Activated CD8-positive, alpha-beta memory T cell treated with anti-CD3 and anti-CD28 coated beads, Interleukin-2, amount 50 U/mL, for 1 hour (primary cell): ENCODE results near the gene PERM1.
"Not testable (repeated sequence)": the region's sequence is repeated elsewhere in the genome, so short reads cannot be mapped to it uniquely, and the experiment has no call there.

Source experiments
- DNase-seq: peaks from one replicate; pipeline ENCODE4 v3.0.0-alpha.2; 2020; ENCODE audit errors: extremely low read depth

PERM1 gene, protein sequence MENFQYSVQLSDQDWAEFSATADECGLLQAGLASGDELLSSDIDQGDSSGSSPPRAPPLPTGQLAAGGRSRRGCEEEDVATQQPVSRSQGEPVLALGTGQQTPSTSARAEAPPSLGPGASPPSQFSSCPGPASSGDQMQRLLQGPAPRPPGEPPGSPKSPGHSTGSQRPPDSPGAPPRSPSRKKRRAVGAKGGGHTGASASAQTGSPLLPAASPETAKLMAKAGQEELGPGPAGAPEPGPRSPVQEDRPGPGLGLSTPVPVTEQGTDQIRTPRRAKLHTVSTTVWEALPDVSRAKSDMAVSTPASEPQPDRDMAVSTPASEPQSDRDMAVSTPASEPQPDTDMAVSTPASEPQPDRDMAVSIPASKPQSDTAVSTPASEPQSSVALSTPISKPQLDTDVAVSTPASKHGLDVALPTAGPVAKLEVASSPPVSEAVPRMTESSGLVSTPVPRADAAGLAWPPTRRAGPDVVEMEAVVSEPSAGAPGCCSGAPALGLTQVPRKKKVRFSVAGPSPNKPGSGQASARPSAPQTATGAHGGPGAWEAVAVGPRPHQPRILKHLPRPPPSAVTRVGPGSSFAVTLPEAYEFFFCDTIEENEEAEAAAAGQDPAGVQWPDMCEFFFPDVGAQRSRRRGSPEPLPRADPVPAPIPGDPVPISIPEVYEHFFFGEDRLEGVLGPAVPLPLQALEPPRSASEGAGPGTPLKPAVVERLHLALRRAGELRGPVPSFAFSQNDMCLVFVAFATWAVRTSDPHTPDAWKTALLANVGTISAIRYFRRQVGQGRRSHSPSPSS

DNA sequence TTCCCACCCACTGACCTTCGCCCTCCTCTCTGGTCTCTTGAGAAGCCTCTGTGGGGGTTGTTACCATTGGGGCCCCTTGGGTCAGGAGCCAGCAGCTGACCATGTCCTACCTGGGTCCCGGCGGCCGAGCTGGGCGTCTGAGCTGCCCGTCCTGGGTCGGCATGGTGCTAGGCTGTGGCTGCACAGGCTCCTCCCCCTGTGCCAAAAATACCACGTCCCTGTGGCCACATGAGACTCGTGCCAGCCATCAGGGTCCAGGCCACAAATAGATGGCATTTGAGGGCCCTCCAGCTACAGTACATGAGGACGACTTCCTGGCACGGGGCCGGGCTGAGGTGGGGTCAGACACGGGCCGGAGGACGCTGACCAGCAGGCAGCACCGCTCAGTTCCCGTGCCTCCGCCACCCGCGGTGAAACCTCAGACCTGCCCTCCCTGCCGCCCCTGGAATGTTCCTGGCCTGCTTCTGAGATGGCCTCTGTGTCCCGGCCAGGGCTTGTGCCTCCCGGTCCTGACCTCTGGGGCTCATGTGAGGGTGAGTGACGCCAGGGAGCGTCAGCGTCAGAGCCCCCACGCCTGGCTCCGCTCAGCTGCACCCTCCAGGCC is at the start of gene PERM1:
TSS of gene PERM1 (minus strand) at position 139 of the 604 bp plus-strand sequence. CDS start 1,064 bp downstream, outside the sequence.
- DNase-seq = no peak

DNA sequence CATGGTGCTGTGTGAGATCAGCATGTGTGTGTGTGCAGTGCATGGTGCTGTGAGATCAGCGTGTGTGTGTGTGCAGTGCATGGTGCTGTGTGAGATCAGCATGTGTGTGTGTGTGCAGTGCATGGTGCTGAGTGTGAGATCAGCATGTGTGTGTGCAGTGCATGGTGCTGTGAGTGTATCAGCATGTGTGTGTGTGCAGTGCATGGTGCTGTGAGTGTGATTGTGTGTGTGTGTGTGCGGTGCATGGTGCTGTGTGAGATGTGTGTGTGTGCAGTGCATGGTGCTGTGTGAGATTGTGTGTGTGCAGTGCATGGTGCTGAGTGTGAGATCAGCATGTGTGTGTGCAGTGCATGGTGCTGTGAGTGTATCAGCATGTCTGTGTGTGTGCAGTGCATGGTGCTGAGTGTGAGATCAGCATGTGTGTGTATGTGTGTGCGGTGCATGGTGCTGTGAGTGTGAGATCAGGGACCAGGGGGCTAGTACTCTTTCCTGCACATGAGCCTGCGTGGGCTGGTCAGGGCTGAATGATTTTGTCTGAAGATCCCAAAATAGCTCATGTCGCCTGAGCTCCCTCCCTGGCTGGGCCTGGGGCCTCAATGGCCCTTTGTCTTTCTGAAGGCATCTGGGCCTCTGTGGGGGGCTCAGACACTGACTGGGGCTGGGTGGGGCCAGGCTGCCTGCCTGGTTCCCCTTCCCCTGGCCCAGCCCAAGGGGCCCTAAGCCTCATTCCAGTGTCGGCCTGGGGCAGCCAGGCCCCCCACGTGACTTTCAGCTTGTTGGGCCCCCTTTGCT is 49.2 kb upstream of the PERM1 start:
- not testable (repeated sequence) for DNase-seq

DNA sequence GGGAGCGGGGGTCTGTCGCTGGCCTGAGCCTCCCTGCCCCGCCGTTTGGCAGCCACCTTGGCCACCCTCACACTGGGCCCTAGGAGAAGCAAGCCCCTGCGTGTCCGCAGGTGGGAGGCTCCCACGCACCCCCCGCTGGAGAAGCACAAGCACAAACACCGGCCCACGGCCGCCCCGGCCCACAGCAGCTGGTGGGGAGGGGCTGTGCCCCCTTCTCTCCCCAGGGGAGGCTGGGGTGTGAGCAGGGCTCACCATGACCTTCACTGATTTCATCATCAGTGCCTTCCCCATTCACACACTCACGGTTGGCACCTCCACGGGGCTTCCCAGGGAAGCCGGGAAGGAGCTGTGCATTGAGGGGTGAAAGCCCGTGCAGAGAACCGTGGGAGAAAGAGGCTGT is 45.9 kb upstream of the PERM1 start:
- no peak for DNase-seq

DNA sequence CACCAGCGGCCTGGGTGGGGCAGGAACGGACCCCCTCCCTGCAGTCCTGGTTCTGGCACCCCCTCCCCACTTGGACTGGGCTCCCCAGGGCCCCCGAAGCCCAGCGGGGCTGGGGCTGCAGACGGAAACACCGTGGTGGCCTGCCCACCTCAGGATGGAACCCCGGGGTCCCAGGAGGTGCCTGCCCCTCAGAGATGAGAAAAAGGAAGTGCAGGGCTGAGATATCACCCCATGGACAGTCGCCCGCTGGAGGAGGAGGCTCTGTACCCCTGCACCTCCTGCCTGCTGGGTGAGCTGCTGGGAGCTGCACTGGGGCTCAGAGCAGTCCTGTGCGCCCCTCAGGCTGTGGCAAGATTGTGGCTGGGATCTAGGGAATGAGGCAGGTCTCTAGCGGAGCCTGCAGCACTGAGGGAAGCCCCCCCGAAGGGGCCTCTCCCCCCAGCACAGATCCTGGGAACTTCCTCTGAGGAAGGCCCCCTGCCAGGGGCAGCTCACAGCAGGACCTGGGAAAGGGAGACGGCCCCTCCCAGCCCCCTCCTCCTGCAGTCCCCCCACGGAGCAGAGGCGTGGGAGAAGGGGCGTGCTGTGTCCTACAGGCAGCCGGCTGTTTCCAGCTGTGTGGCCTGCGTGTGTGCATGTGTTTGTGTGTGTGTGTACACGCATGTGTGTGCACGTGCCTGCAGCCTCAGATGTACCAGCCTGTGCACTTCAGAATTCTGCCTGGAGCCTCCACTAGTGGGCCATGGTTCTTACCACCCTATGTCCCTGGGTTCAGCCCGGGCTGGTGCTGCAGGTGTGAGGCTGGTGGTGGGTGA is 44.9 kb upstream of the PERM1 start:
- no peak for DNase-seq

- no peak for DNase-seq
Measured at GRCh38 chr1:1025730-1026129, 43.8 kb upstream of the PERM1 start.

DNA sequence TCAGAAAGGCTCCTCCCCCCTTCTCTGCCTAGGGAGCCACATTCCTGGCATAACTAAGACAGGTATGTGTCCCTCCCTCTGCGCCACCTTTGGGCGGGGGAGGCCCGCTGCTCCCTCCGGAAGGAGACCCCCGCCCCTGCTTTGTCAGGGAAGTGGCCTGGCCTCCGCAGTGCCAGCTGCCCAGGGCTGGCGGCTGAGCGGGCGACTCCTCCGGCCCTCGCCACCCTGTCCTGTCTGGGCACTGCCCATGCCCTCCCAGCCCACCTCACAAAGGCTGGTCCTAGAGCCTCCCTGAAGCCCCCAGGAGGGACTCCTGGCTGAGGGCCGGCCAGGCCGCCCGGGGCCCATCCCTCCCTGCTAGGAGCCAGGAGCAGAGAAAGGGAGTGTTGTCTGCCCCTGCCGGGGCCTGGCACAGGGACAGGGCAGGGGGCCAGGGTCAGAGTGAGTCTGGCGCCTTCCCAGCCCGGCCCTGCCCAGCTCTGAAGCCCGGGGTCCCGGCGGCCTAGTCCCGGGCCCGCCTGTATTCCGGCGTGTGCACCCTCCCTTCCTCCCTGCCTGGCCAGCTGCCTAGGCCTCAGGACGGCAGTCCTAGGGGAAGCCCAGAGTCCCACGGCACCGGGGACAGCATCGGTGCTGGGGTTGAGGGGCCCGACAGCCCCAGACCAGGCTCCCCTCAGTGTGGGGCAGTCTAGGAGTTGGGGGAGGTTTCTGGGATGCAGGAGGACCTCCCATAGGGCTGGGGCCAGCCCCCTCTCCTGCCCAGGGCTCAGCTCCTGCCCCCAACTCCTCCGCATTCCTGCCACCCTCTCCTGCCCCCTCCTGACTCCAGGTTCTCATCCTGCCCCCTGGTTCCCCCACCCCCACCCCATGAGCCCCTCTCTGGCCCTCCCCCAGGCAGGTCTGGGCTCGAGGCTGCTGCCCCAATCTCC is 43.1 kb upstream of the PERM1 start:
- DNase-seq = no peak

DNA sequence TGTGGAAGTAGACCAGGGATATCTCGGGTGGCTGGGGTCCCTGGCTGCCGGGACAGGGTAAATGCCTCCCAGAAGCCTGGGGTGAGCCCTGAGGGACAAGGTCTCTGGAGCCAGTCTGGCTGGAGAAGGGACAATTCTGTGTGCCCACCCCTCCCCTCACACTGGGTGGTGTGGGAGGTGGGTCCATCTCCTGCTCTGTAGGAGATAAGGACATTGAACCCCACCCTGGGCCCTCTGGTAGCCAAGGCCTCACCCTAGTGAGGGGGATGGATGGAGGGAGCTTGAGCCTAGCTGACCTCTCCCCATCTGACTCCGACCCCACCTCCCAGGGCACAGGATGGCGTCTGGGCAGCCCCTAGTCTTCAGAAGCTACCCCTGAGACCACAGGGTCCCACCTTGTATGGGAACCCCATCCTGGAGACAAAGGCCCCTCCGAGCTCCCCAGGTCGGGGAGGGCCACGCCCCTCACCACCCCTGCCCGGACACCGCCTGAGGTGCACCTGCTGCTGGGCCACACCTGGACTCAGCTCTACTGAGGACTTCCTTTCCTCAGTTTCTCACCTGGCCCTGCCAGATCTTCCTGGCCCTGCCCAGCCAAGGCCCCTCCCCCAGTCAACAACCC is 42.4 kb upstream of the PERM1 start:
- no peak for DNase-seq

GRCh38 chr1:1023700-1024099 is 41.8 kb upstream of the PERM1 start:
- DNase-seq = no peak

DNA sequence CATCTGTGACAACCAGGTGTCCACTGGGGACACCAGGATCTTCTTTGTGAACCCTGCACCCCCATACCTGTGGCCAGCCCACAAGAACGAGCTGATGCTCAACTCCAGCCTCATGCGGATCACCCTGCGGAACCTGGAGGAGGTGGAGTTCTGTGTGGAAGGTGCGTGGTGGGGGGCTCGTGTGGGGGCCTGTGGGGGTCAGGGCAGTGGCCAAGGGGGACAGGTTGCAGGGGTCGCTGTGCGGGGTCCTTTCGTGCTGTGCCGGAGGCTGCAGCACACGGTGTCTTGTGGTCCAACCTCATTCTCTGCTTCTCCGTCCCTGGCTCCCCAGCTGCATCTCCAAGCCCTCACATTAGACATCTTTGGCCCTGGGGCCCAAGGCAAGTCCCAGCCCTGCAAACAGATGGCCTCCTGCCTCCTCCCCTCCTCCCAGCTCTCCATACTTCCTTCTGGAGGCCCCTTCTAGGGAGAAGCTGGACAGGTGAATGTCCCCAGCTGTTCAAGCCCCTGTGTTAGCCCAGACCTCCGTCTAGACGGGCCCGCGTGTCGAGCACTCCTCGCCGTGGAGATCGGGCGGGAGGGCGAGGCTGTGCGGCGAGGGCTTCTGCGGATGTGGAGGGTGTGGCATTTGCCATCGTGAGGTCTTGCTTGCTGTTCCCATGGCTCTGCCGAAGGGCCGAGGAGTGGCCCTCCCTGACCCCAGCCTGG is 40.6 kb upstream of the PERM1 start:
- no peak for DNase-seq

DNA sequence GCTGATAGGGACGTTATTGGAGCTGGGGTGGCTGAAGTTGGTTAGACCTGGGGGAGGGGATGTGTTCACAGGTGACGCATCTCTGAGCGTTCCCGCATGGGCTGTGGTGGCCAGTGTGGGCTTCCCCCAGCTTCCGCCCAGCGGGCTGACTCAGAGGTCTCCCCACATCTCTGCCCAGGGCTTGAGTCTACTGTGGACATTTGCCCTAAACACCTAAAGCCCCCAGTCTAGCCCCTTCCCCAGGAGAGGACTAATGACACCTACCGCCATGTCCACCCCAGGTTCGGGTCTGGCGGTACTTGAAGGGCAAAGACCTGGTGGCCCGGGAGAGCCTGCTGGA is 40.0 kb upstream of the PERM1 start:
- DNase-seq = no peak

DNA sequence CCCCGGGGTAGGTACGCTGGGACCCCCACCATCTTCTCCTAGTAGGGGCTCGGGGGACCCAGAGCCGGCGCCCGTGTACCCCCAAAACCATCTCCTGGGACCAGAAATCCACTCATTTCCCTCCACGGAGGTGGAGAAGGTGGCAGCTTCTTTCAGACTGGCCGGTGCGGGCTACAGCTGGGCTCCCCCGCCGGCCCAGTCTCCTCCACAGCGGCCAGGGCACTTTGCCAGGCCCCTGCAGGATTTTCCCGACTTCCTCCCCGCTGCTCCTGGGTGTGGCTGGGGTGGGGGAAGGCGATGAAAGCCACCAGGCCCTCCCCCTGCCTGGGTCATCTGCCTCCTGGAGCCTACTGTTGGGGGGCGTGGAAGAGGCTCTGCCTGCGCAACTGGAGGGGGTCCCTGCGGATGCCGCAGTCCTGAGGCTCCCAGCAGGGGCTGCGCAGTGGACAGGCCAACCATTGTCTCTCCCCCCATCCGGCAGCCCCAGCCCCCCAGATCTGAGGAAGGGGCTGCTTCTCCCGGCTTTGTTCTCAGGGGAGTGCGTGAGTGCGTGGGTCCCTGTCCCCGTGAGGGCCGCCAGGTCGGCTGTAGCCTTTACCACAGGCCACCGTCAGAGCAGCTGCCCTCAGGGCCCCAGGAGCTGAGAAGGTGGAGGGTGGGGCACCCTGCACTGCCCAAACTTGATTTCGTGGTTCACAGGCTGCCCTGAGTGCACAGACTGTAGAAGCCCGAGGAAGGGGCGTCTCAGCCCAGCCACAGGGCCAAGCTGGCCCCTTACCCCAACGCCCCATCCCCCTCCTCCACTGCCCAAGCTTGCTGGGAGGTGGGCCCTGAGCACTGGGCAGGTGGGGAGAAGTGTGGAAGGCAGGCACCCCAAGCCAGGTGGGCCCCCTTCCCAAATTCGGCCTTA is 39.4 kb upstream of the PERM1 start:
- no peak for DNase-seq

GRCh38 chr1:1020415-1021009 is 38.6 kb upstream of the PERM1 start:
- no peak for DNase-seq

GRCh38 chr1:1020000-1020404 is 38.1 kb upstream of the PERM1 start, which contains the start of gene AGRN:
AGRN (plus strand) TSS chr1:1020120; CDS start chr1:1020173, 53 bp downstream.
- DNase-seq = no peak

- no peak for DNase-seq
Measured at GRCh38 chr1:1019122-1019999, 37.5 kb upstream of the PERM1 start.

- DNase-seq = not testable (repeated sequence)
Measured at GRCh38 chr1:1018321-1018685, 36.4 kb upstream of the PERM1 start.
